ENCODE measurements around the gene RAB8B. TPM values are rescaled to one million over a fixed set of nuclear protein-coding genes. Genes with fewer than 3 reads are reported as not detected.

RAB8B gene
- total and polyA plus RNA-seq, 9 of the 15 experiments (the other 6 are each of a cell fraction or from before 2014, with no cell fraction given) = 7.8 to 32.1 (median 24.2) TPM

DNA sequence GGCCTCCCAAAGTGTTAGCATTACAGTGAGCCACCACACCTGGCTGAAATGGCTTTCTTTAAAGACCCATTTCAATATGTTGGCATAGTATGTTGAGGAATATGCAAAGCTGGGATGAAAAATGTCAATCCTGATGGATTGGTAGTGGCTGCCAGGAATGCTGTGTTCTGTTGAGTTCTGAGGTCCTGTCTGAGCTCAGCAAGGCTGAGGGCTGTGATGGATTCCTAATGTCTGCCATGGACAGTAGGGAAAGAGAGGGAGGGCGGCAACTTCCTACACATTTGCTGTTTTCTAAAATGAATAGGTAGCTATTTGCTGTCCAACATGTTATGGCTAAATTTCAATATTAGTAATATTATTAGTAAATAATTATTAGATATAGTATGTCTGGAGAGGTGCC is 8.2 kb downstream of the RAB8B start:
- Histone ChIP-seq H3K27ac (ENCODE audit: extremely low read depth, low read depth, low read length) (no peak overlapping the region), H3K36me3 (ENCODE audit: control insufficient read depth, insufficient read depth, low read length) (peaks cover 15% of the 10 kb centered on the region), H3K27me3 (ENCODE audit: control insufficient read depth in 2 of 2, insufficient read depth in 2 of 2, low read length in 2 of 2) (no peaks in the 10 kb centered on the region), H2AFZ (ENCODE audit: low read depth, low read length) (no peak overlapping the region), H3K4me2 (ENCODE audit: insufficient read depth, low read length) (peak overlapping the region; percentile 8; the same call in 1 of the 2 replicates), H3K4me1 (replicated peaks in 1 of 2; ENCODE audit: control insufficient read depth in 2 of 2, insufficient read depth in 2 of 2, low read length in 2 of 2) (peaks cover 21 to 90% of the 10 kb centered on the region in 2 experiments), H3K9me1 (ENCODE audit: control insufficient read depth, insufficient read depth, low read length) (no peaks in the 10 kb centered on the region), H3K9me3 (replicated peaks; ENCODE audit: control insufficient read depth, insufficient read depth, low read depth, low read length) (no peaks in the 10 kb centered on the region), H3K9ac (ENCODE audit: insufficient read depth in 1 of 2, low read depth in 2 of 2, low read length in 2 of 2) (no peak overlapping the region), H4K20me1 (replicated peaks; ENCODE audit: control insufficient read depth, insufficient read depth, low read length) (no peaks in the 10 kb centered on the region), H3K79me2 (ENCODE audit: control insufficient read depth, insufficient read depth, low read length) (peaks cover 97% of the 10 kb centered on the region), H3K4me3 (no peak overlapping the region)
- POLR2A ChIA-PET = interaction anchor here (0.7 to 4.1 kb wide), 7 partner anchors 8 to 310 kb away, joined by 3 to 22 read pairs (median 4); partner anchors contain the start of gene RAB8B
- in situ Hi-C loops (cut with MboI) = no loop called here
- WGBS (ENCODE audit: insufficient coverage, low coverage, missing lambda C conversion rate) = 86% methylated on average over 1 of the region's 1 CpG
- peak; percentile 80 for TF ChIP-seq DACH1 (IDR thresholded peaks at IDR 0.05; ENCODE audit: partially characterized antibody)
- TF ChIP-seq STAG1 (CRISPR knock-in tag; IDR thresholded peaks at IDR 0.05; ENCODE audit: borderline replicate concordance) = no peak
- TF ChIP-seq, protein P1, sequence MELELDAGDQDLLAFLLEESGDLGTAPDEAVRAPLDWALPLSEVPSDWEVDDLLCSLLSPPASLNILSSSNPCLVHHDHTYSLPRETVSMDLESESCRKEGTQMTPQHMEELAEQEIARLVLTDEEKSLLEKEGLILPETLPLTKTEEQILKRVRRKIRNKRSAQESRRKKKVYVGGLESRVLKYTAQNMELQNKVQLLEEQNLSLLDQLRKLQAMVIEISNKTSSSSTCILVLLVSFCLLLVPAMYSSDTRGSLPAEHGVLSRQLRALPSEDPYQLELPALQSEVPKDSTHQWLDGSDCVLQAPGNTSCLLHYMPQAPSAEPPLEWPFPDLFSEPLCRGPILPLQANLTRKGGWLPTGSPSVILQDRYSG (tag; conservative IDR thresholded peaks at IDR 0.05; ENCODE audit: low read depth) = no peak
- CTCF ChIA-PET (ENCODE audit: low intra/inter-chr PET ratio) = no interaction called here
- ATAC-seq (no peak), DNase-seq (ENCODE audit: extremely low read depth in 1 of 4, low spot score in 3 of 4) (no peak), FAIRE-seq (no peak)
- intact Hi-C loops (cut with micrococcal nuclease) = no loop called here
- BruUV-seq (replicated peaks) = no TSS peak
